Astrocyte (in vitro differentiated cells and primary cell): ENCODE data around the gene PRAMEF8. TPM values are rescaled to one million over a fixed set of nuclear protein-coding genes. Genes with fewer than 3 reads are reported as not detected.
"Not testable (repeated sequence)": the region's sequence is repeated elsewhere in the genome, so short reads cannot be mapped to it uniquely, and the experiment has no call there.

Experiments
- DNase-seq: peaks from one replicate; pipeline ENCODE4 v3.0.0-alpha.2; 2010; ENCODE audit warnings: low read depth
- FAIRE-seq: peaks from 2 replicates; lab custom pipeline; 2011; peaks lifted over from hg19 to GRCh38; lab: Jason Lieb, UNC
- H2AFZ ChIP-seq: 2 replicates; pipeline ENCODE4 v1.6.0; 2012; ENCODE audit warnings: low read depth, low read length, inconsistent platforms
- H3K27ac ChIP-seq: 2 replicates; pipeline ENCODE4 v1.5.1; 2011; ENCODE audit warnings: low read depth, low read length, inconsistent platforms
- H3K27me3 ChIP-seq: 2 replicates; pipeline ENCODE4 v1.6.0; 2011; ENCODE audit warnings: low read length, inconsistent platforms; ENCODE audit not compliant: insufficient read depth
- H3K36me3 ChIP-seq: 2 replicates; pipeline ENCODE4 v1.5.1; 2011; ENCODE audit warnings: low read length, inconsistent platforms; ENCODE audit not compliant: insufficient read depth
- H3K4me1 ChIP-seq: 2 replicates; pipeline ENCODE4 v1.5.1; 2011; ENCODE audit warnings: low read length, inconsistent platforms; ENCODE audit not compliant: insufficient read depth
- H3K4me2 ChIP-seq: 2 replicates; pipeline ENCODE4 v1.6.0; 2012; ENCODE audit warnings: low read length, inconsistent platforms
- H3K4me3 ChIP-seq: 2 replicates; pipeline ENCODE4 v1.5.1; 2011; ENCODE audit warnings: low read depth, mild to moderate bottlenecking, low read length, inconsistent platforms; ENCODE audit not compliant: insufficient read depth
- H3K79me2 ChIP-seq: 2 replicates; pipeline ENCODE4 v1.6.0; 2012; ENCODE audit warnings: mild to moderate bottlenecking, low read length, inconsistent platforms; ENCODE audit not compliant: insufficient read depth
- H3K9ac ChIP-seq: 2 replicates; pipeline ENCODE4 v1.6.0; 2012; ENCODE audit warnings: mild to moderate bottlenecking, low read length, inconsistent platforms
- H3K9me3 ChIP-seq: 2 replicates; pipeline ENCODE4 v1.5.1; 2012; ENCODE audit warnings: low read depth, mild to moderate bottlenecking, low read length, inconsistent platforms; ENCODE audit not compliant: insufficient read depth
- H4K20me1 ChIP-seq: 2 replicates; pipeline ENCODE4 v1.6.0; 2012; ENCODE audit warnings: low read length, inconsistent platforms; ENCODE audit not compliant: insufficient read depth
- H3K27ac Mint-ChIP-seq: one replicate; pipeline ENCODE4 v1.8.0; 2021; ENCODE audit warnings: mild to moderate bottlenecking, mixed read lengths; ENCODE audit not compliant: unreplicated experiment
- H3K27me3 Mint-ChIP-seq: one replicate; pipeline ENCODE4 v1.8.0; 2021; ENCODE audit warnings: low read depth, mixed read lengths; ENCODE audit not compliant: unreplicated experiment
- H3K36me3 Mint-ChIP-seq: one replicate; pipeline ENCODE4 v1.8.0; 2021; ENCODE audit warnings: low read depth, mixed read lengths; ENCODE audit not compliant: unreplicated experiment
- H3K4me1 Mint-ChIP-seq: one replicate; pipeline ENCODE4 v1.8.0; 2021; ENCODE audit warnings: low read depth, mixed read lengths; ENCODE audit not compliant: unreplicated experiment
- H3K4me3 Mint-ChIP-seq: one replicate; pipeline ENCODE4 v1.8.0; 2021; ENCODE audit warnings: mild to moderate bottlenecking, moderate library complexity, mixed read lengths; ENCODE audit not compliant: unreplicated experiment
- H3K9me3 Mint-ChIP-seq: one replicate; pipeline ENCODE4 v1.8.0; 2021; ENCODE audit warnings: mild to moderate bottlenecking, mixed read lengths; ENCODE audit not compliant: unreplicated experiment
- total RNA-seq: library from RNA; stranded (reverse); gene quantifications from 2 replicates; pipeline ENCODE4 v1.2.1, GENCODE V29; 2021

Gene PRAMEF8
- total RNA-seq, 1 donor from 2014 or later, result 0.20 TPM

GRCh38 chr1:13246554-13246871, 38.4 kb downstream of the PRAMEF8 start:
- H3K36me3 Mint-ChIP-seq, H3K27ac ChIP-seq, H3K4me3 Mint-ChIP-seq, H3K36me3 ChIP-seq, H3K79me2 ChIP-seq, H3K27me3 ChIP-seq, H3K4me3 ChIP-seq, H3K4me1 Mint-ChIP-seq, H3K27me3 Mint-ChIP-seq, H4K20me1 ChIP-seq, H3K4me1 ChIP-seq, H2AFZ ChIP-seq, H3K9ac ChIP-seq, FAIRE-seq, H3K27ac Mint-ChIP-seq, DNase-seq, H3K4me2 ChIP-seq, H3K9me3 ChIP-seq: not testable (repeated sequence)
- H3K9me3 Mint-ChIP-seq, result peaks cover 12% of the 10 kb centered on the region

GRCh38 chr1:13245841-13246553, 38.9 kb downstream of the PRAMEF8 start:
- H3K4me3 Mint-ChIP-seq, H3K4me3 ChIP-seq, H3K4me2 ChIP-seq, H3K4me1 Mint-ChIP-seq, H3K36me3 ChIP-seq, DNase-seq, H3K27ac Mint-ChIP-seq, H3K79me2 ChIP-seq, H3K27me3 Mint-ChIP-seq, FAIRE-seq, H3K27ac ChIP-seq, H3K36me3 Mint-ChIP-seq, H3K27me3 ChIP-seq, H3K9ac ChIP-seq, H2AFZ ChIP-seq, H3K4me1 ChIP-seq, H4K20me1 ChIP-seq, H3K9me3 ChIP-seq: not testable (repeated sequence)
- H3K9me3 Mint-ChIP-seq, result peaks cover 12% of the 10 kb centered on the region

- H3K27ac ChIP-seq, H3K36me3 ChIP-seq, H3K27ac Mint-ChIP-seq, H3K4me3 Mint-ChIP-seq, H3K4me1 Mint-ChIP-seq, H3K9me3 ChIP-seq, H3K27me3 Mint-ChIP-seq, H4K20me1 ChIP-seq, H3K4me2 ChIP-seq, FAIRE-seq, H2AFZ ChIP-seq, H3K4me3 ChIP-seq, H3K9ac ChIP-seq, DNase-seq, H3K4me1 ChIP-seq, H3K27me3 ChIP-seq, H3K79me2 ChIP-seq, H3K36me3 Mint-ChIP-seq: not testable (repeated sequence)
- peaks cover 12% of the 10 kb centered on the region for H3K9me3 Mint-ChIP-seq
Measured at GRCh38 chr1:13243536-13244263, 41.2 kb downstream of the PRAMEF8 start.

GRCh38 chr1:13239633-13240032, 45.3 kb downstream of the PRAMEF8 start:
- H3K9ac ChIP-seq, H3K36me3 Mint-ChIP-seq, DNase-seq, FAIRE-seq, H4K20me1 ChIP-seq, H3K27me3 Mint-ChIP-seq, H2AFZ ChIP-seq, H3K27me3 ChIP-seq, H3K4me3 ChIP-seq, H3K4me1 Mint-ChIP-seq, H3K4me1 ChIP-seq, H3K9me3 ChIP-seq, H3K4me3 Mint-ChIP-seq, H3K27ac Mint-ChIP-seq, H3K4me2 ChIP-seq, H3K27ac ChIP-seq, H3K79me2 ChIP-seq, H3K36me3 ChIP-seq: not testable (repeated sequence)
- H3K9me3 Mint-ChIP-seq, result peaks cover 12% of the 10 kb centered on the region

GRCh38 chr1:13237572-13237971, 47.4 kb downstream of the PRAMEF8 start:
- not testable (repeated sequence) for H3K27ac ChIP-seq, H3K4me3 ChIP-seq, H3K27me3 Mint-ChIP-seq, H3K9me3 ChIP-seq, H3K79me2 ChIP-seq, H3K4me1 Mint-ChIP-seq, H3K27me3 ChIP-seq, H3K4me3 Mint-ChIP-seq, H3K36me3 Mint-ChIP-seq, H3K4me2 ChIP-seq, H2AFZ ChIP-seq, H3K27ac Mint-ChIP-seq, DNase-seq, H3K4me1 ChIP-seq, H3K36me3 ChIP-seq, FAIRE-seq, H4K20me1 ChIP-seq, H3K9ac ChIP-seq
- peaks cover 18% of the 10 kb centered on the region for H3K9me3 Mint-ChIP-seq

- H4K20me1 ChIP-seq, H3K79me2 ChIP-seq, H3K9me3 ChIP-seq, H3K4me3 ChIP-seq, H3K36me3 Mint-ChIP-seq, H3K27me3 ChIP-seq, H3K27ac Mint-ChIP-seq, H3K4me1 ChIP-seq, H3K4me3 Mint-ChIP-seq, FAIRE-seq, H3K27ac ChIP-seq, H3K9ac ChIP-seq, H3K27me3 Mint-ChIP-seq, H3K4me1 Mint-ChIP-seq, DNase-seq, H3K4me2 ChIP-seq, H2AFZ ChIP-seq, H3K36me3 ChIP-seq: not testable (repeated sequence)
- peaks cover 30% of the 10 kb centered on the region for H3K9me3 Mint-ChIP-seq
Measured at GRCh38 chr1:13234057-13234456, 50.9 kb downstream of the PRAMEF8 start.
